ENCODE measurements around the gene LPIN3.

LPIN3 gene

DNA sequence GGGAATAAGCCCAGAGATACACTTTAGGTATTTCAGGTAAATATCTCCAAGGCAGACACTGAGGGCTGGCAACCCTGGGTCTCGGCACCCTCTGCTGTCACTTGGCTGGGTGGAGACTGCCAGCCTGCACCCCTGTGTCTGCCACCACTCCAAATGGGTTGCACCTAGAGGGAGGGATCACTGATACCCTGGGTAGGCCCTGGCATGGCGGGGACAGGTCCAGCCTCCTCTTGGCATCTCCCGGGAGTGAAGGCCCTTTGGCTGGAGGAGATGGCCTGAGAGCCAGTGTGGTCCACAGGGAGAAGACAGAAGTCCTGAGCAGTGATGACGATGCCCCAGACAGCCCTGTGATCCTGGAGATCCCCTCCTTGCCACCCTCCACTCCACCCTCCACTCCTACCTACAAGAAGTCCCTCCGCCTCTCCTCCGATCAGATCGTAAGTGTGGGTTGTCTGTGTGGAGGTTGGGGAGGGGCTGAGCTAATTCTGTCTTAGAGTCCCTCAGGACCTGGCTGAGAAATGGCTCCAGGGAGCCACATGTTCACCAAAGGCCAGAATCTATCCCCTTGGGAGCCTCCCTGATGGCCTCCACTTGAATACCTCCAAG lies 15.1 kb downstream of the LPIN3 start:
- TF ChIP-seq, protein P1, sequence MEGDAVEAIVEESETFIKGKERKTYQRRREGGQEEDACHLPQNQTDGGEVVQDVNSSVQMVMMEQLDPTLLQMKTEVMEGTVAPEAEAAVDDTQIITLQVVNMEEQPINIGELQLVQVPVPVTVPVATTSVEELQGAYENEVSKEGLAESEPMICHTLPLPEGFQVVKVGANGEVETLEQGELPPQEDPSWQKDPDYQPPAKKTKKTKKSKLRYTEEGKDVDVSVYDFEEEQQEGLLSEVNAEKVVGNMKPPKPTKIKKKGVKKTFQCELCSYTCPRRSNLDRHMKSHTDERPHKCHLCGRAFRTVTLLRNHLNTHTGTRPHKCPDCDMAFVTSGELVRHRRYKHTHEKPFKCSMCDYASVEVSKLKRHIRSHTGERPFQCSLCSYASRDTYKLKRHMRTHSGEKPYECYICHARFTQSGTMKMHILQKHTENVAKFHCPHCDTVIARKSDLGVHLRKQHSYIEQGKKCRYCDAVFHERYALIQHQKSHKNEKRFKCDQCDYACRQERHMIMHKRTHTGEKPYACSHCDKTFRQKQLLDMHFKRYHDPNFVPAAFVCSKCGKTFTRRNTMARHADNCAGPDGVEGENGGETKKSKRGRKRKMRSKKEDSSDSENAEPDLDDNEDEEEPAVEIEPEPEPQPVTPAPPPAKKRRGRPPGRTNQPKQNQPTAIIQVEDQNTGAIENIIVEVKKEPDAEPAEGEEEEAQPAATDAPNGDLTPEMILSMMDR (IDR thresholded peaks at IDR 0.05; ENCODE audit: low read depth, low read length), result no peak
- no peak overlapping the region for H3K4me3 ChIP-seq (replicated peaks in 1 of 2; ENCODE audit: low read depth in 2 of 2, low read length in 2 of 2)
- DNase-seq (ENCODE audit: low read depth in 2 of 2), result no peak

GRCh38 chr20:41356951-41357350 lies 16.3 kb downstream of the LPIN3 start:
- TF ChIP-seq, protein P1 (IDR thresholded peaks at IDR 0.05; ENCODE audit: low read depth, low read length), result no peak
- DNase-seq (ENCODE audit: low read depth in 2 of 2), result no peak
- H3K4me3 ChIP-seq (replicated peaks in 1 of 2; ENCODE audit: low read depth in 2 of 2, low read length in 2 of 2), result no peak overlapping the region

DNA sequence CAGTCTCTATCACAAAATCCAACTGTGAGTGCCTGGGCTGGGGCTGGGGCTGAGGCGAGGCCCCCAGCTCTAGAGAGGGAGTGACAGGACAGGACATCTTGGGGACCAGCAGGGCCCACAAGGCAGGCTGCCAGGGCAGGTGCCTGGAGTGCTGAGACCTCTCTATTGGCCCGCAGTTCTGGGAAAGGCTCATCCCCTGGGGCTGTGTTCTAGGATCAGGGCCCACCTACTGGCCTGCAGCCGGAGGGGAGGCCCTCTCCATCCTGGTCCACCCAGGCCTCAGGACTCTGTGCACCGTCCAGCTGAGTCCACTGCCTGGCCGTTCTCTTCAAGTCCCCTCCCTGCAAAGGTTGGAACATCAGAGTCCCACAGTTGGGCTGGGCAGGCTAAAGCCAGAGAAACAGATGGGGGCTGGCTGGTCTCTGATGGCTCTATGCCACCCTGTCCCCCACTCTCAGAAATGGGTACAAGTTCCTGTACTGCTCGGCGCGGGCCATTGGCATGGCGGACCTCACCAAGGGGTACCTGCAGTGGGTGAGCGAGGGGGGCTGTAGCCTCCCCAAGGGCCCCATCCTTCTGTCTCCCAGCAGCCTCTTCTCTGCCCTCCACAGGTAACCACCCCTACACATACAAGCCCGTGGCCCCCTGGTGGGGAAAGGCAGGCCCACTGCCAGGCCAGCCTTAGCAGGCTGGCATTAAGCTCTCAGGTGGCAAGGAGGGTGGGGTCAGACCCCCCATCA lies 17.0 kb downstream of the LPIN3 start:
- H3K4me3 ChIP-seq (replicated peaks in 1 of 2; ENCODE audit: low read depth in 2 of 2, low read length in 2 of 2), result no peak overlapping the region
- no peak for DNase-seq (ENCODE audit: low read depth in 2 of 2)
- TF ChIP-seq, protein P1 (IDR thresholded peaks at IDR 0.05; ENCODE audit: low read depth, low read length), result no peak

GRCh38 chr20:41358230-41358629 lies 17.6 kb downstream of the LPIN3 start:
- TF ChIP-seq, protein P1 (IDR thresholded peaks at IDR 0.05; ENCODE audit: low read depth, low read length), result no peak
- DNase-seq (ENCODE audit: low read depth in 2 of 2), result no peak
- H3K4me3 ChIP-seq (replicated peaks in 1 of 2; ENCODE audit: low read depth in 2 of 2, low read length in 2 of 2), result no peak overlapping the region

DNA sequence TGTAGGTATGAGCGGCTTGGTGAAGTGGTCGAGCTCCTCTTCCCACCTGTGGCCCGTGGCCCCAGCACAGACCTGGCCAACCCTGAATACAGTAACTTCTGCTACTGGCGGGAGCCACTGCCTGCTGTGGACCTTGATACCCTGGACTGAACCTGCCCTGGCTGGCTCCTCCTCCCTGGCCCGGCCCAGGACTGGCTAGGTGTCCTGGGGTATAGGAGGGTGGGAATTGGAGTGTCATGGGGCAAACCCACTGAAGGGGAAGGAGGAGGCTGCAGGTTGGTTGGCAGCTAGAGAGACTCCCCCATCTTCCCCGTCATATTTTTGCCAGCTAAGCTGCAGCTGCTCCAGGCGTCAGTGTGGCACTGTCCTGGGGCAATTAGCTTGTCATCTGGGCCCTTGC lies 18.1 kb downstream of the LPIN3 start:
- TF ChIP-seq, protein P1 (IDR thresholded peaks at IDR 0.05; ENCODE audit: low read depth, low read length), result no peak
- H3K4me3 ChIP-seq (replicated peaks in 1 of 2; ENCODE audit: low read depth in 2 of 2, low read length in 2 of 2), result no peak overlapping the region
- no peak for DNase-seq (ENCODE audit: low read depth in 2 of 2)

GRCh38 chr20:41359541-41360011 lies 19.0 kb downstream of the LPIN3 start:
- no peak overlapping the region for H3K4me3 ChIP-seq (replicated peaks in 1 of 2; ENCODE audit: low read depth in 2 of 2, low read length in 2 of 2)
- DNase-seq (ENCODE audit: low read depth in 2 of 2), result no peak
- TF ChIP-seq, protein P1 (IDR thresholded peaks at IDR 0.05; ENCODE audit: low read depth, low read length), result no peak
